ENCODE measurements around the gene SMG9.

DNA sequence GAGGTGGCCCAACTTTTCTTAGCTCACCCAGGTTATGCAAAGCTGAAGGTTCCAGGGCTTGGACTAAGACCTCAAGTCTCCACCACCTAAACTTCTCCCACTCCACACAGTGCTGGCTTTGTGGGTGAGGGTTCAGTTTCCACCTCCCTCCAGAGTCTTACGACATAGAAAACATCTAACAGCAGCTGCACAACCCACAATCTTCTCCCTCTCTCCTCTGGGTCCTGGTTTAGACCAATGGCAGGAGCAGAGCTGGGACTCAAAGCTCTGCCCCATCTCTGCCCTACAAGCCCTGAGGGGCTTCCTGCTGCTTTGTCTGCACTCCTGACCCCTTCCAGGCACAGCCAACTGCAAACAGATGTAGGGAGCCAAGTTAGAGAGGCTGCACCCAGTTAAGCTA, 22.9 kb downstream of the SMG9 start:
- TF ChIP-seq, protein P1, sequence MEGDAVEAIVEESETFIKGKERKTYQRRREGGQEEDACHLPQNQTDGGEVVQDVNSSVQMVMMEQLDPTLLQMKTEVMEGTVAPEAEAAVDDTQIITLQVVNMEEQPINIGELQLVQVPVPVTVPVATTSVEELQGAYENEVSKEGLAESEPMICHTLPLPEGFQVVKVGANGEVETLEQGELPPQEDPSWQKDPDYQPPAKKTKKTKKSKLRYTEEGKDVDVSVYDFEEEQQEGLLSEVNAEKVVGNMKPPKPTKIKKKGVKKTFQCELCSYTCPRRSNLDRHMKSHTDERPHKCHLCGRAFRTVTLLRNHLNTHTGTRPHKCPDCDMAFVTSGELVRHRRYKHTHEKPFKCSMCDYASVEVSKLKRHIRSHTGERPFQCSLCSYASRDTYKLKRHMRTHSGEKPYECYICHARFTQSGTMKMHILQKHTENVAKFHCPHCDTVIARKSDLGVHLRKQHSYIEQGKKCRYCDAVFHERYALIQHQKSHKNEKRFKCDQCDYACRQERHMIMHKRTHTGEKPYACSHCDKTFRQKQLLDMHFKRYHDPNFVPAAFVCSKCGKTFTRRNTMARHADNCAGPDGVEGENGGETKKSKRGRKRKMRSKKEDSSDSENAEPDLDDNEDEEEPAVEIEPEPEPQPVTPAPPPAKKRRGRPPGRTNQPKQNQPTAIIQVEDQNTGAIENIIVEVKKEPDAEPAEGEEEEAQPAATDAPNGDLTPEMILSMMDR (conservative IDR thresholded peaks at IDR 0.05; ENCODE audit: low read depth, low read length) = no peak
- TF ChIP-seq EZH2 (IDR thresholded peaks at IDR 0.05; ENCODE audit: borderline replicate concordance, low read depth, low read length, poor library complexity, severe bottlenecking) = no peak
